Fibroblast of skin of abdomen (primary cell): ENCODE results near the gene MEIS3. TPM values are rescaled to one million over a fixed set of nuclear protein-coding genes. Genes with fewer than 3 reads are reported as not detected.

Experiments used
- DNase-seq: peaks from one replicate; pipeline ENCODE4 v3.0.0-alpha.2; 2013
- polyA plus RNA-seq, 2 experiments: library from polyadenylated mRNA; unstranded; fragments of 120-200 nt; gene quantifications; one replicate each; pipeline ENCODE4 v1.2.1, GENCODE V29; 2013; ENCODE audit not compliant: insufficient read length in 2 of 2

Gene MEIS3
- polyA plus RNA-seq (2013, experiment 1 of 2; ENCODE audit: insufficient read length), result 191 TPM
- polyA plus RNA-seq (2013, experiment 2 of 2; ENCODE audit: insufficient read length), result 207 TPM

GRCh38 chr19:47419030-47419783 is at the start of gene MEIS3:
MEIS3 (minus strand) TSS chr19:47419527; CDS start chr19:47419081, 446 bp downstream.
- DNase-seq, result peak; percentile 44

DNA sequence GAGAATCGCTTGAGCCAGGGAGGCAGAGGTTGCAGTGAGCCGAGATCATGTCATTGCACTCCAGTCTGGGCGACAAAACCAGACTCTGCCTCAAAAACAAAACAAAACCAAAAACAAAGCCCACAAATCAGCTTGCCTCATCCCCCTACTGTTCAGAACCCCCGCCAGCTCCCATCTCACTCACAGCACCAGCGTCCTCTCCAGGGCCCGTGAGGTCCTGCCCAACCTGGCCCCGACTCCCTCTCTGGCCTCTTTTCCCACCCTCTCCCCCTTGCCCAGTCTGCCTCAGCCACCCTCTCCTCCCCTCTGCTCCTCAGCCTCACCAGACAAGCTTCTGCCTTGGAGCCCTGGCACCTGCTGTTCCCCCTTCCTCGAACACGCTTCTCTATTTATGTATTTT is 48.6 kb upstream of the MEIS3 start:
- DNase-seq, result no peak

DNA sequence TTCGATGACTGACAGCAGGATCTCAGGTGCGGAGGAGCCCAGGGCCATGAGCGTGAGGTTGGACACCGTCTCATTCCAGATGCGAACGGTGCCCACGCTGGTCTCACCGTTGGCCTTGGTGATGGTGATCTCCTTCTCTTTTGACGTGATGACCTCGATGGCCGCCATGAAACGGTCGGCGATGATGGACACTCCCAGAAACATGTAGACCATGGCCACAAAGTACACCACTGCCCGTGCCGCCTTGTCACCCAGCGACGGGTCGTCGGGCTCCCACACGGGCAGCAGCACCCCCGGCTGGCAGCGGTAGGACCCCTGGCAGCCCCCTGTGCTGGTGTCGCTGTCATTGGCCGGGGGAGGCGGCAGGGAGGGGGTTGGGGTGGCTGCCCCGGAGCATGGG is 46.6 kb upstream of the MEIS3 start:
- DNase-seq, result no peak

DNA sequence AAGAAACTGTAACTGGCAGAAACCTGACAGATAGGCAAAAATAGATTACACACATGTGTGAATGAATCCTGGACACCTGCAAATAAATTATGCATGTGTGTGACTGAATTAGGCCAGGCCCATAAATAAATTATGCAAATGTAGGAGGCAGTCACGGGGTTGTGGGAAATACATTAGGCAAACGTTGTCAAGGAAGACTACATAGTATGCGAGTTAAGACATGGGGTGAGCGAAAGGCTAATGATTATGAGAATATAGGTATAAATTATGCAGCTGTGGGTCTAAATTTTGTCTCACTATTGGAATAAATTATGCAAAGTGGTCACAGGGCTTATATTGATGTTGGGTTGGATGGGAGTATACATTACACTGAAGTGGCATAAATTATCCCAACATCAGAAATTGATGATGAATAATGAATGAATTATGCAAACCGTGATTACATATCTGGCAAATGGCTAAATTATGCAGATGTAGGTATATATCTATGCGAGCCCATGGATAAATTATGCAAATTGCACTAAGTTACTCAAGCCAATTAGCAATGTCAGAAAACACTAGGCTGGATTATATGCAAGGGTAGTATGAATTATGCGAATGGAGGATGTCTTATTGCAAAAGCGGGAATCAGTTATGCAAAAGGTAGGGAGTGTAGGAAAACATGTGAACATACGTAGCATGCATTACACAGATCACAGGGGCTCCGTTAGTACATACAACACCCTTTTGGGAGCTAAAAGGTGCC is 45.5 kb upstream of the MEIS3 start:
- no peak for DNase-seq

- no peak for DNase-seq
Measured at GRCh38 chr19:47461876-47462275, 42.5 kb upstream of the MEIS3 start.

GRCh38 chr19:47459477-47459876 is 40.1 kb upstream of the MEIS3 start:
- no peak for DNase-seq

DNA sequence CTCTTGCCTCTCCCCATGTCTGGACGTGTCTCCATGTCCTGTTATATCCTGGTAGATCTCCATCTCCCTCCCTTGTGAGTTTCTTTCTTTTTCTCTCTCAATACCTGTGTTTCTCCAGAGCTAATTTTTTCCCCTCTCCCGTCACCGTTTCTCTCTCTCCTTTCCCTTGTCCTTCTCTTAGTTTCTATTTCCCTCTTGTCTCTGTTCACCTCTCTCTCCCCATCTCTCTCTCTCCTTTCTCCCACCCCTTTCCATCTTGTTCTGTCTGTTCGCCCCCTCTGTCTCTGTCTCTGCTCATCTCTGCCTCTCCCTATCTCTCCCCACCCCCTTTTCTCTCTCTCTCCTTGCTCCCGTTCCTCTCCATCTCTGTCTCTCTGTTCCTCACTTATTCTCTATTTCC is 39.3 kb upstream of the MEIS3 start:
- no peak for DNase-seq

DNA sequence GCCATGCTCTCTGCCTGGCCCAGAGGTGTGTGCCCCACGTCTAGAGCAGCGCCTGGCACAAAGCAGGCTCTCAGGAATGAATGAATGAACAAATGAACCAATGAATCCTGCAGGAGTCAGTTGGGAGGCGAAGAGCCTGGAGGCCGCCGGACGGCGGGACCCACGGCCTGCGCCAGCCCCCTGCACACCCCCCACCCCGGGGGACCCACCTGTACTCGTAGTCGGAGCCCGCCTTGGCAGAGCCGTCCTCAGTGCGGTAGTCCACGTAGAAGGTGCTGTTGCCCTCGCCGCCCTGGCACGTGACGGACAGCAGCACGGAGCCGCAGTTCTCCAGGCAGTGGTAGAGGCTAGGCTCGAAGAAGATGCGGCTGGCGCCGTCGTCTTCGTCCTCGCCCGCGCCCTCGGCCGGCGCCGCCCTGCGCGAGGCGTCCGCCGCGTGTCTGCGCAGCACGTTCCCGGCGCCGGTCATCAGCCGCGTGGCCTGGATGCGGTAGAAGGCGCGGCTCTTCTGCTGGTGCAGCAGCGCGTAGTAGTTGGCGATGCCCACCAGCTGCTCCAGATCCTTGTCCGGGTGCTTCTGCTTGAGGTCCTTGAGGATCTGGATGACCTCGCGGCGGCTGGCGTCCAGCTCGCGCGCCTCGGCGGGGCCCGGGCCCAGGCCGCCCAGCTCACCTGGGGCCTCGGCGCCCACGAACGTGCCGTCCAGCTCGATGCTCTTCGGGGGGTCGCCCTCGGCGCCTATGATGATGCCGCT is 37.6 kb upstream of the MEIS3 start:
- no peak for DNase-seq

- no peak for DNase-seq
Measured at GRCh38 chr19:47450478-47450877, 31.2 kb upstream of the MEIS3 start.

GRCh38 chr19:47448360-47448727 is 29.0 kb upstream of the MEIS3 start:
- DNase-seq, result no peak

DNA sequence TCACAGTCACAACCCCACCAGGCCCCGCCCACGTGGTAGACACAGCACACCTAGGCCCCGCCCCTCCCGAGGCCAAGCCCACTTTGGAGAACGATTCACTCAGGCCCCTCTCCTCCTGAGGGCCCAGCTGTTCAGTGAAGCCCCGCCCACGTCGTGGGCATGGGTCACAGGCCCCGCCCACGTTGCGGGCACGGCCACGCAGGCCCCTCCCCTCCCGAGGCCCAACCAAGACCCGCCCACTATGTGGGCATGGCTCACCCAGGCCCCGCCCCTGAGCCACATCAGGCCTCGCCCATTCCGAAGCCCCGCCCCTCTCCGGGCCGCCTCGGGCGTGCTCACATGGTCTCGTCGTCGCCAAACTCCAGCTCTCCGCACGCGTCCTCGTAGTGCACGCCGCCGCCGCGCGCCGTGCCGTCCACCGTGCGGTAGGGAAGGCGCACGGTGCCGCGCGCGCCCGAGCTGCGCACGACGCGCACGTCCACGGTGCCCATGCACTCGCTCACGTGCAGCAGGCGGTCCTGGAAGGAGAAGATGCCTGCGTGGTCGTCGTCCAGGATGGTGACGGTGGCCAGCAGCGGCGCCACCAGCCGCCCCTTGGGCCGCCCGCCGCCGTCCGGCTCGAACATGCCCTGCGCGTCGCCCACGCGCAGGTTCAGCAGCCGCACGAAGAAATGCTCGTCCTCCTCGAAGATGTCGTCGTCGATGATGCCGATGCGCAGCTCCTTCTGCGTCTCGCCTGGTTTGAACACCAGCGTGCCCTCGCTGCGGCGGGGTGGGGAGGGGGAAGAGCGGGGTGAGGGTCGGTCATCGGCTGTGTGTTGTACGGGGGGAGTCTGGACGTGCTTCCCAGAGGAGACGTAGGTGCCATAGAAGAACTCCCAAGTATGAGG is 28.4 kb upstream of the MEIS3 start:
- peak; percentile 16 for DNase-seq

DNA sequence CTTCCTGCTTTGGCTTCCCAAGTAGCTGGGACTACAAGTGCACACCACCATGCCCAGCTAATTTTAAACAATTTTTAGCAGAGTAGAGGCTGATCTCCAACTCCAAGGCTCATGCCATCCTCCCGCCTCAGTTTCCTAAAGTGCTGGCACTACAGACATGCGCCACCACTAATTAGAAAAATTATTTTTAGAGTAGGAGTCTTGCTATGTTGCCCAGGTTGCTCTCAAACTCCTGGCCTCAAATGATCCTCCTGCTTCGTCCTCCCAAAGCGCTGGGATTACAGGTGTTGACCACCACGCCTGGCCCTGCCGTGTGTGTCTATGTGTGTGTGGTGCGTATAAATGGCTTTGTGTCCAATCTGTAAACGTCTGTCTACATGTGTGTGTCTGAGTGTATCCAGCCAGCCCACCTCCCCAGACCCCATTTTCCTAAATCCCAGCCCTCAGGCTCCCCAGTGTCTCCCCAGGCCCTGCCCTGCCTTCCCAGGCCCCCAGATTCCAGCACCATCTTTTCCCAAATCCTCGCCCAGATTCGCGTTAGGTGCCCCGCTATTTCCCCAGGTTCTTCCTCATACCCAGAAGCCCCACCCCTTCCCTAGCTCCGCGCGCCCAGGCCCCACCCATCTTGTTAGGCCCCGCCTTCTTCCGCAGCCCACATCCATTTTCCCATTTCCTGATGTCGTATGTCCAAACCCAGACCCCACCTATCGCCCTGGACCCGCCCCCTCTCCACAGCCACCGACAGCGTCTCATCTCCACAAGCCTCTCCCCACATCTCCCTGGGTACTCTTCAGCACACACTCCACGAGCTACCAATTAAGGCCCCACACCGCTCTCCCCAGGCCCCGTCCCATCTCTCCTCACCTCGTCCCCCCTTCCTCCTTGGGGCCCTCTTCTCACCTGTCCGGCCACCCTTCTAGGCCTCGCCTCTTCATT is 27.5 kb upstream of the MEIS3 start:
- no peak for DNase-seq

DNA sequence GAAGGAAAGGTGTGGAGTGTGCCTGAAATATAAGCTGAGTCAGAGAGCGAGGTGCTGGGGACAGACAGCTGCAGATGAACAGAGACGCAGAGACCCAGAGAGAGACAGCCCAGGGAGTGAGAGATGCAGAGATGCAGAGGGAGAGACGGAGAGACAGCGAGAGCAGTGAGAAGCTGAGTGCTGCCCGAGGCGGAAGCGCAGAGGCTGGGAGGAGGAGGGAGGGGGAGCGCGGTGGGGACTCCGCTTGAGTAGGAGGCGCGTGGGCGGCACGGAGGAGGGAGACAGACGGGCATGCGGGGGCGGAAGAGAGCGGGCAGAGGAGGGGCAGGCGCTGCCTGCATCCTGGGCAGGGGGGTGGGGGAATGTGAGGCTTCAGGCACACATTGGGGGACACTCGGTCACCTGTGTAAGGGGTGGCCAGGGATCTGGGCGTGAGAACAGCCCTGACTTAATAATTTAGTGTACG is 26.6 kb upstream of the MEIS3 start:
- no peak for DNase-seq

DNA sequence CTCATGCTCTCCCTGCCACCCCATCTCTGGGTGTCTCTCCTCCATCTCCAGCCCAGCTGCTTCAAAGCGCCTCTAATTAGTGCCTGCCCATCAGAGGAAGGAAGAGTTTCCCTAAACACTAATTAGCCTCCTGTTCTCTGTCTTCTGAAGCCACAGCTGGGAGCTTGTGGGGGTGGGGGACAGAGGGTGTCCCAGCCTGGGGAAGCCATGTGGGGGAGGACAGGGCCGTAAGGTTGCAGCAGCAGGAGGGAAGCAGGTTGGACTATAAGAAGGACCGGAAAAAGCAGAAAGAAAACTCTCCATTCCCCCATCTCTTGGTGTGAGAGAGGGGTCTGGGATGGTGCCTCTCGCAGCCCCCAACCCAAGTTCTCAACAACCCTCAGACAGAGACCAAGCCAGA is 26.2 kb upstream of the MEIS3 start:
- DNase-seq, result no peak

- no peak for DNase-seq
Measured at GRCh38 chr19:47444388-47444821, 25.1 kb upstream of the MEIS3 start.

DNA sequence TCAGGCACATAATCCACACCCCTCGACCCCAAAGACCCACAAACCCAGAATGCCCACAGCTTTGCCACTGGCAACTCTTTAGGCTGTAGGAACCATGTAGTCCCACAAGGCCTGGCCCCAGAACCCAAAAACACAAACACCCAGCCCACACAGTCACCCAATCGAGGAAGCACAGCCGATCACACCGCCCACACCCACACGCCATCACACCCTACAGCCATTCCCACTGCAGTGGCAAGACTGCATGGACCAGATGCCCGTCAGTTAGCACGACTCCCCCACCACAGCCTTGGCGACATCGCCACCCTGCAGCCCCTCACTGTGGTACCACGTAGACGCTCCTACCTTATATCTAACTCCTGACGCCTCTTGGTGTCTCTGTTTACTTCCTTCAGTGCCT is 24.0 kb upstream of the MEIS3 start:
- DNase-seq, result no peak

DNA sequence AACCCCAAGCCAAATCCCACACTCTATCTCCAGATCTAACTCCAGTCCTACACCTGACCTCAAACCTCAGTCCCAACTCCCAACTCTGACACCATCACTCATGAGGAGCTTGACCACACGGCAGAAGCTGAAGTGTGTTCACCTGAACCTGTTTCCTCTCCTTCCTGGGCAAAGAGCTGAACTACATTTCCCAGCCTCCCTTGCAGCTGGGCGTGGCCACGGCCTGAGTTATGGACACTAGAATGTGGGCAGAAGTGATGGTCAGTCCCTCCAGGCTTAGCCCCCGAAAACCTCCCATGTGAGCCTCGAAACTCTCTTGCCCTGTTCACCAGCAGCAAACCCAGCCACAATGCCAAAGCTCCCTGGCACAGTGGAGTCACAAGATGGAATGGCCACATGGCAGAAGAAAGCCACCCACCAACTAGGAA is 19.5 kb upstream of the MEIS3 start:
- DNase-seq, result no peak

DNA sequence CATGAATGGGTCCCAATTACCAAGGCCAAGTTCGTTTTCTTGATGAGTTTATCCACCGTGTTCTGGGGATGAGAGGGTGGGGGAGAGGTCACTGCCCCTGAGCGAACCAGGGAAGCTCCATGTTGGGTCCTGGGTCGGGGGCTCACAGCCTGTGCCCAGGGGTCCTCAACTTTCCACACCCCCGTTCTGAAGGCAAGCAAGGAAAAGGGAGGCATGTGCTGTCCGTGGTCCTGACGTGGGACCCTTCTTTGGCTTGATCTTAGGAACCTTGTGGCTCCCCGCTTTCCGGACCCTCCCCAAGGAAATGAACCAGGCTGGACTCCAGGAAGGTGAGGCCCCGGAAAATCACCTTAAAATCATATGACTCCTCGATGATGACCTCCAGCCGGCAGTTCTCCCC is 18.2 kb upstream of the MEIS3 start:
- no peak for DNase-seq

GRCh38 chr19:47436712-47437401 is 17.5 kb upstream of the MEIS3 start:
- peak; percentile 44 for DNase-seq

DNA sequence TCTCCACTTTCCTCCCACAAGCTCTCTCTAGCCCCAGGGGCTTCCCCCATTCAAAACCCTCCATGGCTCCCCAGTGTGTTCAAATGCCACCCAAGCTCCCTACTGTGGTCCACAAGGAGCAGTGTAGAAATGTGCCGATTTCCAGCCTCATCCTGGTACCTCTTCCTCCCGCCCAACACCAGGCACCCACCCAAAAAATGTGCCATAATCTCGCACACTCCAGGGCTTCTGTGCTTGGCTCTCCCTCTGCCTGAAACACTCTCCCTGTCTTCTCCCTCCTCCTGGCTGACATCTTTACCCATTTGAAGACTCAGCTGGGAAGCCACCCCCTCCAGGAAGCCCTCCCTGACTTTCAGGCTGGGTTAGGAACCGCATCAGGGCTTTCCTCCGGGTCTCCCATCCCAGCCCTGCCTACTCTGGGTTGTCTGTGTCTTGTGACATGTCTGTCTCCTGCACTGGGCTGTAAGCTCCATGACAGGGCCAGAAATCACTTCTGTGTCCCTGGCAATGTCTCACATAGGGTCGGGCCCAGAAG is 16.6 kb upstream of the MEIS3 start:
- no peak for DNase-seq
